ENCODE results near the gene DHRS1. TPM values are rescaled to one million over a fixed set of nuclear protein-coding genes. Genes with fewer than 3 reads are reported as not detected.
A peak's percentile ranks its signal among the peaks of the same experiment; 100 is the strongest.

DHRS1 gene
- total RNA-seq, 1 donor from 2014 or later = 12.7 TPM

DNA sequence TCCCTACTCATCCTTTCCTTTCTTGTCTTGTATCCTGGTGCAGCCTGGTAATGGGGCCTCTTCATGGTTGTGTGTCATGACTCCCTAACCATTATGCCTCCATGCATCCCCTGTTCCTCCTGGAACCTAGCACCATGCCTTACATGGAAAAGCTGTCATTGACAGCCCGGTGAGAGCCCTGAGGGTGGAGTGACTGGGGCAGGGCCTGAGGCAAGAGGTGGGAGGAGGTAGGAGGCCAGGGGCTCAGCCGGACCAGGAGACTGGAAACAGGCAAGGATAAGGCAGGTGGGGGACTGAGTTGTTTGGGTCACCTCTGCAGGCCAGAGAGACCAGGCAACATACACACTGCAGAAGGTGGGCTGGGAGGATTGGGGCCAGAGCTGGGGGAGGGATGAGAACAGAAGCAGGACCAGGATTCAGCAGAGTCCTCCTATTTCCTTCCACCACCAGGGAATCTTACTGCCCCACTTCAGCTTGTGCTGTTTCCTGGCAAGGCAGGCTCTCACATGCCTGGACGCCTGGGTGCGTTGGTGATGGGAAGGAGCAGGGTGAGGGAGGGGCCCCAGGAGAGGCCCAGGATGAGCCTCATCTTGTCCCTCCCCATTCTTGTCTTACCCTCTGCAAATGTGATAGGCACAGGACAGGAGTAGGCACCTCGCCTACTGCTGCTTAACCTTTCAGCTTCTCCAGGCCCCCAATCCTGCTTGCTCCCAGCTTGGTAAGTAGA, 10.1 kb upstream of the DHRS1 start, which contains the start of gene LTB4R2:
LTB4R2 (plus strand) TSS at position 603 of the 727 bp plus-strand sequence. CDS start 525 bp downstream, outside the sequence.
- DNase-seq (ENCODE audit: low read depth, low spot score) = no peak

DNA sequence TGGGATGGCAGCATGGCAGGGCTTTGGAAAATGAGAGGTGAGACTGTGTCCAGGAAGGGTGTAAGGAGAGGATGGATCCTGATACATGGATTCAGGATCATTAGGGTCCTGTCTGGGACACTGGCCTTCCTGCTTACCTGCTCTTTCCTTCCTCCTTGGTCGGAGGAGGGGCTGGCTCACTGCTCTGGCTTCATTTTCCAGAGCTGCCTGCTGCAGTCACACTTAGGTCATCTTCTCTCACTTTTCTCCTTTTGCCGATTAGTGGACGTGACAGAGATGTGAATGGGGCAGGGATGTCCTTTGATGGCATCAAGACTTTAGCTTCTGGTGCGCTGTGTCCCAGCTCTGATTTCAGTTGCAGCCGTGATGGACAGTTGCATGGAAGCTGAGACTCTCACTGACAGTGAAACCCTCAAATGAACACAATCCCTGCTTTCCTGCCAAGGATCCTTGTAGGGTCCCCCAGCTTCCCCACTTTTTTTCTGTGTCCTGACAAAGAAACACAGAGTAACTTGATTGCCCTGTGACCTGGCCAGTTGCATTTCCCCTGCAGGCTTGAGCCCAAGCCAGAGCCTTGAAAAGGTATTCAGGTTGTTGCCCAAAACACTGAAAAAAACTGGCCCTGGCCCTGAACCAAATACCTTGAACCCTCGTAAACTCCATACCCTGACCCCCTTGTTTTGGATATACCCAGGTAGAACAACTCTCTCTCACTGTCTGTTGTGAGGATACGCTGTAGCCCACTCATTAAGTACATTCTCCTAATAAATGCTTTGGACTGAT, 9.0 kb upstream of the DHRS1 start:
- no peak for DNase-seq (ENCODE audit: low read depth, low spot score)

DNA sequence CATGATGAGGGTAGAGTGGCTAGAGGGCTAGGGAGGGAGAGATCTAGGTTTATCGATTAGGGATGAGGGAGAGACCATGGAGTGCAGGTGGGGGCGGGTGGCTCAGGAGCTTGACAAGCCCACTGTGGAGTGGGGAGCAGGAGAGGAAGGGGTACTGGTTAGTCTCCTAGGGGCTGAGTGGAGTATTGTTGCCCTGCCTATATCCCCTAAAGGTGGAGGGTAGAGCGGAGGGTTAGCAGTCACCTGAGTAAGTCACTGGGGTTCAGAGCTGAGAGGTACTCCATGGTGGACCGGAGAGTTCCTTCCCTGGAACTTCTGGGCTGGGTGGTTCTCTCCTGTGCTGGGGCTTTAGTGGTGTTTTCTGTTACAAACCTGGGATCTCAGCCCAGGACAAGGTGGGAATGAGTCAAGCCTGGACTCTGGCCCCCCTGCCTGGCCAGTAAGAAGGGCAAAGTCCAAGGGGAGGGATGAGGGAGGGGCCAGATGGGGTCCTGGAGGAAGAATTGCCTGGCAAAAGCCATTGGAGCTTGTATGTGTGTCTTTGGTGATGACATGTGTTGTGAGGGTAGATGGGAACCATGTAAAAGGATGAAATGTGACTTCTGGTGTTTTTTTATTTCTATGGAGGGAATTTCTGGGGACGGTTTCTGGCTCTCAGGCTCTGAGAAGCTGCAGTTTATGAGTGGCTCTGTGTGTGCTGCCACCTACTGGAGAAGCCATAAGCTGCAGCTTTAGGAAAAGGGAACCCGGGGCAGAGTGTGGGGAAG, 8.2 kb upstream of the DHRS1 start, which contains the start of gene CIDEB:
CIDEB (minus strand) TSS at position 403 of the 767 bp plus-strand sequence; CDS start at position 284, 119 bp downstream.
- DNase-seq (ENCODE audit: low read depth, low spot score) = no peak

DNA sequence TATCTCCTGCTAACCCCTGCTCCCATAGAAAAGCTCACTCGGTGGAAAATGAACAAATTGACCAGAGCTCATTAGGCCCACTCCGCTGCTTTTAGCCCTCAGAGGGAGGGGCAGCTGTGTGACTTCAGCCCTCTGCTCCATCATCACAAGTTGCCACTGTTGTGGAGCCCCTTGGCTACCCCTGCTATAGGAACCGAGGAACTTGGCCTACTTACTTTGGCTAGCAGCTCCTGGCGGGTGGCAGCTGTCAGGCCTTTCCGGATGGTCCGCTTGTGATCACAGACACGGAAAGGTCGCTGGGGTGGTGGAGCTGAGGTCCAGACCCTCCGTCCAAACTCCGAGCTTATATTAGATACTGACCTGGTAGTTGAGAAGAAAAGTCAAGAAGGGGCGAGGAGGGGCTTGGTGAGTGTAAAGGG, 7.6 kb upstream of the DHRS1 start:
- no peak for DNase-seq (ENCODE audit: low read depth, low spot score)

DNA sequence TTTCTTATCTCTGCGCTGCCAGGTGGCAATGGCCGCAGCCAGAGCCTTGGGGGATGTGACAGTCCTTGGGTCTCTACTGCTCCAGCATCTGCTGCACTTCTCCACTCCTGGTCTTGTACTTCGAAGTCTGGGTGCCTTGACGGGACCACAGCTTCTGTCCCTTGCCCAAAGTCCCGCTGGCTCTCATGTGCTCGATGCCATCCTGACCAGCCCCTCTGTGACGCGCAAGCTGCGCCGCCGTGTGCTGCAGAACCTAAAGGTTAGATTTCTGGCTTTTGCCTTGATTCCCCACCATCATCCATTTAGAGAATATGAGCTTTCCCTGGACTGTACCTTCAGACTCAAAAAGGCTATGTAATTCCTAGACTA, 4.4 kb upstream of the DHRS1 start:
- no peak for DNase-seq (ENCODE audit: low read depth, low spot score)

DNA sequence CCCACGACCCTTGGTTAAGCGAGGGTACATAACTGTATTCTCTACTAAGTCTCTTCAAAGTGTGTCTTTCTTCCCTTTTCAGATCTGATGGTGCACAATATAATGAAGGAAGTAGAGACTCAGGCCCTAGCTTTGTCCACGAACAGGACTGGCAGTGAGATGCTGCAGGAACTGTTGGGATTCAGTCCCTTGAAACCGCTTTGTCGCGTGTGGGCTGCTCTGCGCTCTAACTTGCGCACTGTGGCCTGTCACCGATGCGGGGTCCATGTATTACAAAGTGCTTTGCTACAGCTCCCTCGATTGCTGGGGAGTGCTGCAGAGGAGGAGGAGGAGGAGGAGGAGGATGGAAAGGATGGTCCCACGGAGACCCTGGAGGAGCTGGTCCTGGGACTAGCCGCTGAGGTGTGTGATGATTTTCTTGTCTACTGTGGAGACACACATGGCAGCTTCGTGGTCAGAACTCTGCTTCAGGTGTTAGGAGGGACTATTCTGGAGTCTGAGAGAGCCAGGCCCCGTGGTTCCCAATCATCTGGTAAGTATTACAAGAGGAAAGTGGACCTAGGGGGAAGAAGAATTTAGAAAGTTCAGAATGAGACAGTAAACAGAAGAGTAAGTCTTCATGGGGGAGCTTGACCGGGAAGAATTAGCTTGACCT, 873 bp upstream of the DHRS1 start:
- DNase-seq (ENCODE audit: low read depth, low spot score) = no peak

DNA sequence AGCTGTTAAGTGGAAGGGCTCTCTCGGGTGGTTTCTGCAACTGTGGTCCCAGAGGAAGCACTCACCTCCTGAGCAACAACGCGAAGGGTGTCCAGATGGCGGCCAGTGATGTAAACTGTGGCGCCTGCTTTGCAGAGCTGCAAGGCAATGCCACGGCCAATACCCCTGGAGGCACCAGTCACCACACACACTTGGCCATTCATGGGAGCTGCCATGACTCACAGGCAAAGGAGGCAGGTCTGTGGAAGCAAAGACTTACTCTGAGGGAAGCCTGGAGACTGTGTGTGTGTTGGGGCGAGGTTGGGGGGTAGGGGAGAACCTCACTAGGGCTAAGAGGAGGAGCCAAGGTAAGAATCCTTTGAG, 707 bp downstream of the DHRS1 start:
- no peak for DNase-seq (ENCODE audit: low read depth, low spot score)

DNA sequence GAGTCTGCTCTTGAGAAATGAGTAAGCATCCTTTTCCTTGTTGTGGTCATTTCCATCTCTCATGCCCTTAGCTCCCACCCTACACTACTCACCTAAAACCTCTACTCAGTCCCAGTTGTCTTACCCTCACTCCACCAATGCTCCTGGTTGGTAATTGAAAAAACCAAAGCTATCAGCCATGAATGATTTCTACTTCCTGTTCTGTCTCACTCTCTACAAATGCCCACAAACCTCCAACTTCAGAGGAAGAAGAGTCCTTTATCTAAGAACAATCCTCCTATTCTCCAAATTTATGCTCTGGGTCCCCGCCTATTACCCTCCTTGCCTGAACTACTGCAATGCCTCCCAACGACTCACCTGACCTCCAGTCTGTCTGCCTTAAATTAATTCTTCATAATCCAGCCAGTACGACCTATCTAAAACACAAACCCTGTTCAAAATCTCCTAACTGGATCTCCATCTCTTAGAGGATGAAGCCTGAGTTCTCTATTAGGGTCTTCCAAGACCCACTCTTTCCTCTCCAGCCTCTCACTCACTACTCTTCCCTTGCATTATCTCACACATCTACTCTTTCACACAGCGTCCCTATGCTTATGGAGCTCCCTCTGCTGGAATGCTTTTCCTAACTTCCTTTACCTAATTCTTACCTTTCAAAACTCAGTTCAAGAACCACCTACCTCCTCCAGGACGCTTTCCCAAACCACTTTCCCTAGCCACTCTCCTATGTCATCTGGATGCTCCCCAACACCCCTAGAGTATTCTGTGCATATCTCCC, 2.2 kb downstream of the DHRS1 start:
- no peak for DNase-seq (ENCODE audit: low read depth, low spot score)

DNA sequence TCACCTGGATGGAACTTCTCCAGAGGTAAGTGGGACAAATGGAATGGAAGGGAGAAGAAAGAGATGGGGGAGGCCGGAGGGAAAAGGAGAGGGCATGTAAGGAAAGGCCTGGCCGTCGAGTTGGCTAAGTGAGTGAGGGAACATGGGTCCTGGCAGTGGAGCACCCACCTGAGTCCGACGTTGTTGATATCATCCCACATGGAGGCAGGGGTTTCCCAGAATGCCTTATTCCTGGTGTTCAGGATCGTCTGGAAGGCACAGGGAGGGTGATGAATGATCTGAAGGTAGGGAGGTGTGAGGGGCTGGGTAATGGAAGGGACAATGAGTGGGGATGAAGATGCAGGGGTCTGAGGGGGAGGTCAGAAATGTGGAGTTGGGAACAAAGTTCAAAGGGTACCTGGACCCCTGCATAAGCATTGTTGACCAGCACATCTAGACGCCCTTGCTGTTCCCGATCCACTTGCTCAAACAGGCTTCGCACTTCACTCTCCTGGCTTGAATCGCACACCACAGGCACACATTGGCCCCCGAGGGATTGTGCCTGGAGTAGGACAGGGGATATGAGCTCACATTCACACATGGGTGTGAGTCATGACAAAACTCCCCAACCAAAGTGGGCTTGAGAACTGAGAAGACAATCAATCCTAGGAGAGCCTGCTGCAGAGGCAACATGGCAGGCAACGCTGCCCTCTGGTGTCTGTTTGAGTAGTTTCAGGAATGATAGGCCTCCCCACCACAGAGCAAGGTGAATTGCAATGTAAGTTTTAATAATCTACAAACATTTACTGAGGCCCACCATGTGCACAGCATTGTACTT, 3.0 kb downstream of the DHRS1 start:
- peak; percentile 89 for DNase-seq (ENCODE audit: low read depth, low spot score)

DNA sequence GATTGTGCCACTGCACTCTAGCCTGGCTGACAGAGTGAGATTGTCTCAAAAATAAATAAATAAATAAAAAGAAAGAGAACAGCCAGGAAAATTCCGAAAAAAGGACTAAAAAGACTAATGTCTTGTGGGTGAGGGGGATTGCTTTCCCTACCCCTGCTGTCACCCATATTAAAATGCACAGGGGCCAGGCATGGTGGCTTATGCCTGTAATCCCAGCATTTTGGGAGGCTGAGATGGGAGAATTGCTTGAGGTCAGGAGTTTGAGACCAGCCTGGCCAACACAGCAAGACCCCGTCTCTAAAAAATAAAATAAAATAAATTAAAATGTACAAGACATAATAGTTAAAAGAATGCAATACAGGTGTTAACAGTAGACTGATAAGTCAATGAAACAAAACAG, 6.1 kb downstream of the DHRS1 start:
- DNase-seq (ENCODE audit: low read depth, low spot score) = no peak

DNA sequence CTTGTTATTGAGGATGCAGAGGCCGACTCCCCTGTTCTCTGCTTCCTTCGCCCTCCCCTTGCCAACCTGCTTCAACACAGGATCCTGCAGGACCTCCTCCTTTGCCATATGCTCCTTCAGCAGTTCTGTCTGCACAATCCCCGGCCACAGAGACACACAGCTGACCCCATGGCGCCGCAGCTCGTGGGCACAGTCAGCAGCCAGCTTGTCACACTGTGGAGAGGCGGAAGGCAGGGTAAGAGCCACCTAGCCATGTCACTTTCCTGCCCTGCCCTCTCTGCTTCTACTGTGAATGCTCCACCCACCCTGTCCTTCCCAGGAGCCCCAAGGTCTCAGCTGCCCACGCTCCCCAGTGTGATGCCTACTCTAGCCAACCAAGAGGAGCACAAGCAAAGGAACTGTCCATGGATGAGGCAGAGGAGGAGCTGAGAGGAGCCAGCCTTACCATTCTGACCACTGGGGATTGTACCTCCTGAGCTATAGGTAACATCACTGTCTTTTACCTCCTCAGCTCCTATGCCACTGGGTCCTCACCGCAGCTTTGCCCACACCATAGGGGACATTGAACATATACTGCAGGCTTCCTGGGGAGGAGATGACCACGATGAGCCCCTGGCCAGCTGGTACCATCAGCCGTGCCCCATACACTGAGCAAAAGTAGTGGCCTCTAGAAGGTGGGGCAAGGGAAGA, 7.3 kb downstream of the DHRS1 start:
- no peak for DNase-seq (ENCODE audit: low read depth, low spot score)

DNA sequence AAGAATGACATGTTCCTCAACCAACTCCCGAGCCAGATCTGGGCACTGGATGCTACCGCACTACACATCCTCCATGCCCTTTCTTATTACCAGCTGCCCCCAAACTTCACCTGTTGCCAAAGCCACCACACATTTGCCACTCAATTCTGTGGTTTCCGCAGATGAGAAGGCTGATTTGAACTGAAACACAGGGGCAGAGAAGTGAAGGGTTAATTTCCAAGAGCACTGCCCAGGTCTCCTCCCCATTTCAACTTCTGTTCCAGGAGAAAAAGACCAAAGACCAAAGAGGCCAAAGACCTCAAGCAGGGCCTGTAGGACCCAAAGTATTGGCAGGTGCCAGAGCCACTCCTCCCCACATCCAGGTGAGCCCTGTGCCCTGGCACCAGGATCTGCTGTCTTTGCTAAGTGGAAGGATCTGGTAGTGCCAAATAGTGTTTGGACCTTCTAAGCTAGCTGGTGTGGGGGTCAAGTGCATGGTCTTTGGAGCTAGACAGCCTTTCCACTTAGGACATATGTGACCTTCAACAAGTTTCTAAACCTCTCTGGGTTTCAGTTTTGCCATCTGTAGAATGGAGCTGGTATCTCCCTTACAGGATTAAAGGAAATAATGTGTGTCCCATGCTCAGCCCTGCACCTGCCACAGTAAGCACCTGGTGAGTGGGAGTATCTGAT, 8.0 kb downstream of the DHRS1 start:
- DNase-seq (ENCODE audit: low read depth, low spot score) = no peak

DNA sequence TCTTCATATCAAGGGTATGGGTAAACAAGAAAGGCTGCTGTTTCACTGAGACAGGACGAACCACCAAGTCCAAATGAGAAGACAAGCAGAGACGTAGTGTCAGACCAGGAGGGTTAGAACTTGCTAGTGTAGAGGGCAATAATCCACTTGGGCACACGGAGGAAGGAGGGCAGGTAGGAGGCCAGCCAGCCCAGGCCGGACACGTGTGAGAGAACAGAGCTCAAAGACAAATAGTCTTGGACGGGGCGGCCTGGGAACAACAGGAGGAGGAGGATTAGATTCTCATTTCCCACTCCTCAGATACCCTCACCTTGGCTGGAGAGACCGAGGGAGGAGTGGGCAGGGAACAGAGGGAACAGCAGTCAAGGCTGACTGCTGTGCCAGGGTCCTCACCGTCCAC, 8.8 kb downstream of the DHRS1 start:
- DNase-seq (ENCODE audit: low read depth, low spot score) = no peak

DNA sequence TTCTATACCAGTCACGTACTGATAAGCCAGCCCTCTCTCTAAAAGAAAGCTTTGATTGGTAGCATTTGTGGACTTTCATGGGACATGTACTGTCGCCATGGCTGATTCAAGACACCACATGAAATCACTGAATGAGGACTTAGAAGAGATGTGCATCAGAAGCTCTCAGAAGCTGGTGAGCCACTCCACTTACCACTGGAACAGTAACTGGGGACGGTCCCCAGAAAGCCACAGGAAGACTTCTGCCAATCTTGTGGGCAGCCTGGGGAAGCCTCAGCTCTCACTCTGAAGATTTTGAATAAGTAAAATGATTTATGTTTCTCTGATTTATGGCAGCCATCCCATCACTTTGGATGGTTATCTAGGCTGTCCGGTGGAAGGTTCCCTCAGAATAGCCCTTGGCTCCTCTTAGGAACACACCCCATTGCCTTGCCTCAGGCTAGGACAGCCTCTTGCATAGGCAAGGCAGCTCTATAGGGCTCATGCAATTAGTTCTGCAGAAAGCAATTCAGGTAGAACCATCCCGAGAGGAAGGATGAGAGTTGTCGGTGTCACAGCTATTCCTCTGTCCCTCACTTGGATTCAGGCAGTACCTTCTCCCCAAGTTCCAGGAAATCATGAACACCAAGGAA, 9.8 kb downstream of the DHRS1 start:
- DNase-seq (ENCODE audit: low read depth, low spot score) = no peak

DNA sequence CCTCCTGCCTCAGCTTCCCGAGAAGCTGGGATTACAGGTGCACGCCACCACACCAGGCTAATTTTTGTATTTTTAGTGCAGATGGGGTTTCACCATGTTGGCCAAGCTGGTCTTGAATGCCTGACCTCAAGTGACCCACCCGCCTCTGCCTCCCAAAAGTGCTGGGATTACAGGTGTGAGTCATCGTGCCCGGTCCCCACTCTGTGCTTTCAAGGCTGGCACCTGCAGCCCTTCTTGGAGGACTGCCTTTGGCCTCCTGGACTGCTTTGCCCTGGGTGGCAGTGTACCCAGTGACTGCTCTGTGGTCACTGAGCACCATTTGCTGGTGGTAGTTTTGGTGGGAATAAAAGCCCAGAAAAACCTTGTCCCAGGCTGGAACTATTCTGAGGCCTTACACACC, 12.6 kb downstream of the DHRS1 start:
- no peak for DNase-seq (ENCODE audit: low read depth, low spot score)

DNA sequence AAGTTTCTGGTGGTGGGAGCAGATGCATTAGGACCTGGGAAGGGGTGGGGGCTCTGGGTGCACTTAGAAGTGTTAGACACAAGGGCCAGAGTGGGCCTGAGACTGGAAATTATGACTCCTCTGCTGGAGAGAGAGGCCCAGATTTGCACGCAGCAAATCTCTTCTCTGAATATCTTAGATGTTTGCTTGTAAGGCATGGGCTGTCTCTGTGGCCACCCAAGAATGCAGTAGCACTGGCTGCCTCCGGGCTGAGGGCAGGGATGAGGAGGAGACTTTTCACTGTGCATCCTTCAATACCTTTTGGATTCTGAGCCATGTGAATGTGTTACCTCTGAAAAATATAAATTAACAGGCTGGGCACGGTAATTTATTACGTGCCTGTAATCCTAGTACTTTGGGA, 14.2 kb downstream of the DHRS1 start:
- DNase-seq (ENCODE audit: low read depth, low spot score) = no peak

DNA sequence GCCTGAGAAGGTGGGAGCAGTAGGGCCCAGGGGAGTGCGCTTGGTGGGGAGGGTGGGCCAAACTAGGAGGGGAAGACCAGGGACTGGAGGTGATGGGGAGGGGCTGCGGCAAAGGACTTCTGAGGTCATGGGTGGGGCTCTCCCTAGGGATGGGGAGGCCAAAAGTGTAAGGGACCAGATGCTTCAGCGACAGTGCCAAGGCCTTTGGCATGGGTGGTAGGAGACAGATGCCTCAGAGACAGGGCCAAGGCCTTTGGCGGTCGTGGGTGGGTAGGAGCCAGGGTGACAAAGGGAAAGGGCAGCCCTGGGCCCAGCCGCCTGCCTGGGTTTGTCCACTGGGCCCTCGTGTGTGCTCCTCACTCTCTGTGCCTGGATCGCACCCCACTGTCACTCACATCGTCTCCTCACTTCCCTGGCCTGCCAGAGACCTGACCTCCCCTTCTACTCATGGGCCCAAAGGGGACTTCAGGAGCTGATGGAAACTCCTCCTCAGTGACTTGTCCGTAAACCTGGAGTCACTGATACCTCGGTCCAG, 15.0 kb downstream of the DHRS1 start:
- no peak for DNase-seq (ENCODE audit: low read depth, low spot score)
